Retinal pigment epithelial cell (primary cell): ENCODE results near the gene SEC24A.
"Not testable (repeated sequence)": the region's sequence is repeated elsewhere in the genome, so short reads cannot be mapped to it uniquely, and the experiment has no call there.

ENCODE experiments used
- DNase-seq: peaks from one replicate; pipeline ENCODE4 v3.0.0-alpha.2; 2010; ENCODE audit warnings: low read depth
- H3K4me3 ChIP-seq: 2 replicates; pipeline ENCODE4 v1.5.1; 2011; ENCODE audit warnings: mild to moderate bottlenecking, low read length, control low read depth, moderate library complexity
- TF ChIP-seq, protein P1 (sequence below): conservative IDR thresholded peaks from 2 replicates; pipeline ENCODE4 v1.5.1; 2011; ENCODE audit warnings: low read depth, low read length, control low read depth, inconsistent platforms

SEC24A gene

DNA sequence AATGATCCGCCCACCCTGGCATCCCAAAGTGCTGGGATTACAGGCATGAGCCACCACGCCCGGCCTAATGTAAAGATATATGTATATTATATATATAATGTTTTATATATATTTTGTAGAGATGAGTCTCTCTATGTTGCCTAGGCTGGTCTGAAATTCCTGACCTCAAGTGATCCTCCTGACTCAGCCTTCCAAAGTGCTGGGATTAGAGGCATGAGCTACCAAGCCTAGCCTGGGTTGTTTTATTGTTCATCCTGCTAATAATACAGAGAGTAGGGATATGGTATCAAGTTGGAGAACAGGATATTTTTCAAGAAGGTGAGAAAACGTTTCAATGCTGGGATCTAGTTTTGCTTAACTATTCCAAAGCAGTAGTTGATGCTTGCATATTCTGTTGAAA lies 2.9 kb downstream of the SEC24A start:
- DNase-seq = no peak

DNA sequence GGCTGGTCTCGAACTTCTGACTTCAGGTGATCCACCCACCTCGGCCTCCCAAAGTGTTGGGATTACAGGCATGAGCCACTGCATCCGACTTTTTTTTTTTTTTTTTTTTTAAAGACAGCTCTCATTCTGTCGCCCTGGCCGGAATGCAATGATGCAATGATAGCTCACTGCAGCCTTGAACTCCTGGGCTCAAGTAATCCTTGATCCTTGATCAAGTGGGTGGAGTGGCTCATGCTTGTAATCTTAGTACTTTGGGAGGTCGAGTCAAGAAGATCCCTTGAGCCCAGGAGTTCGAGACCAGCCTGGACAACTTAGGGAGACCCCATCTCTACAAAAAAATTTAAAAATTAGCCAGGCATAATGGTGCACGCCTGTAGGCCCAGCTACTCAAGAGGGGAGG lies 8.1 kb downstream of the SEC24A start:
- TF ChIP-seq, protein P1, sequence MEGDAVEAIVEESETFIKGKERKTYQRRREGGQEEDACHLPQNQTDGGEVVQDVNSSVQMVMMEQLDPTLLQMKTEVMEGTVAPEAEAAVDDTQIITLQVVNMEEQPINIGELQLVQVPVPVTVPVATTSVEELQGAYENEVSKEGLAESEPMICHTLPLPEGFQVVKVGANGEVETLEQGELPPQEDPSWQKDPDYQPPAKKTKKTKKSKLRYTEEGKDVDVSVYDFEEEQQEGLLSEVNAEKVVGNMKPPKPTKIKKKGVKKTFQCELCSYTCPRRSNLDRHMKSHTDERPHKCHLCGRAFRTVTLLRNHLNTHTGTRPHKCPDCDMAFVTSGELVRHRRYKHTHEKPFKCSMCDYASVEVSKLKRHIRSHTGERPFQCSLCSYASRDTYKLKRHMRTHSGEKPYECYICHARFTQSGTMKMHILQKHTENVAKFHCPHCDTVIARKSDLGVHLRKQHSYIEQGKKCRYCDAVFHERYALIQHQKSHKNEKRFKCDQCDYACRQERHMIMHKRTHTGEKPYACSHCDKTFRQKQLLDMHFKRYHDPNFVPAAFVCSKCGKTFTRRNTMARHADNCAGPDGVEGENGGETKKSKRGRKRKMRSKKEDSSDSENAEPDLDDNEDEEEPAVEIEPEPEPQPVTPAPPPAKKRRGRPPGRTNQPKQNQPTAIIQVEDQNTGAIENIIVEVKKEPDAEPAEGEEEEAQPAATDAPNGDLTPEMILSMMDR = no peak
- no peak for DNase-seq
- H3K4me3 ChIP-seq = no peak overlapping the region

More for the DNA sequence above, 2.9 kb downstream of the SEC24A start:
- H3K4me3 ChIP-seq = no peak overlapping the region
- TF ChIP-seq, protein P1 = no peak

DNA sequence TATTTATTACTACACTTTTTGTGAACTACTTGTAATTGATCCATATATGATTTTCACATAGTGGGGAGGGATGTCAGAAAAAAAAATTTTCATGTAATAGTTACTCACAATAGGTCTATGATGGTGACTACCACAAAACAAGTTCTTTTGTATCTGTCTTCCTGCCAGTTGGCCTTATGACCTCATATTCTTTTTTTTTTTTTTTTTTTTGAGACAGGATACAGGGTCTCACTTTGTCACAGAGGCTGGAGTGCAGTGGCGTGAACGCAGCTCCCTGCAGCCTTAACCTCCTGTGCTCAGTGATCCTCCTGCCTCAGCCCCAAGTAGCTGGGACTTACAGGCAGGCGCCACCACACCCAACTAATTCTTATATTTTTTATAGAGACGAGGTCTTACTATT lies 10.9 kb downstream of the SEC24A start:
- TF ChIP-seq, protein P1 = no peak
- no peak for DNase-seq
- no peak overlapping the region for H3K4me3 ChIP-seq

DNA sequence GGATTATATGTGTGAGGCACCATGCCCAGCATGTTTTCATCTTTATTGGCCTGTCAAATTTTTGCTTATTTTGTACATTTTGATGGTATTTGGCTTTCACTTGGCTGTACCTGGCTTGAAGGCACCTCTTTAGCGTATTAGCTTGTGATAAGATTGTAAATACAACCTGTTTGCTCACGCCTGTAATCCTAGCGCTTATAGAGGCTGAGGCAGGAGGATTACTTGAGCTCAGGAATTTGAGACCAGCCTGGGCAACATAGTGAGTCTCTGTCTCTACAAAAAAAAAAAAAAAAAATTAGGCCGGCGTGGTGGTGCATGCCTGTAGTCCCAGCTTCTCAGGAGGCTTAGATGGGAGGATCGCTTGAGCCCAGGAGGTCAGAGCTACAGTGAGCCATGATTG lies 11.3 kb downstream of the SEC24A start:
- no peak for DNase-seq
- no peak overlapping the region for H3K4me3 ChIP-seq
- TF ChIP-seq, protein P1 = no peak

DNA sequence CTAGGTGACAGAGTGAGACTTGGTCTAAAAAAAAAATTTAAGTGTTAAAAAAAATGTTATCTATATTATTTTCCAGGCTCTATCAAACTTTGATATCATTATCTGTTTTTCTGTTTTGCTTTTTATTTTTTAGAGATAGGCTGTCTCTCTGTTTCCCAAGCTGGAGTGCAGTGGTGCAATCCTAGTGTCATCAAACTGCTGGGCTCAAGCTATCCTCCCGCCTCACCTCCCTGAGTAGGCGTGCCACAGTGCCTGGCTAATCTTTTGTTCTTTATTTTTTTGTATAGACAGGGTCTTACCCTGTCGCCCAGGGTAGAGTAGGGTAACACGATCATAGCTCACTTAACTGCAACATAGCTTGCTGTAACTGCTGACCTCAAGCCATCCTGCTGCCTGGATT lies 14.4 kb downstream of the SEC24A start:
- DNase-seq = no peak
- TF ChIP-seq, protein P1 = no peak
- no peak overlapping the region for H3K4me3 ChIP-seq

DNA sequence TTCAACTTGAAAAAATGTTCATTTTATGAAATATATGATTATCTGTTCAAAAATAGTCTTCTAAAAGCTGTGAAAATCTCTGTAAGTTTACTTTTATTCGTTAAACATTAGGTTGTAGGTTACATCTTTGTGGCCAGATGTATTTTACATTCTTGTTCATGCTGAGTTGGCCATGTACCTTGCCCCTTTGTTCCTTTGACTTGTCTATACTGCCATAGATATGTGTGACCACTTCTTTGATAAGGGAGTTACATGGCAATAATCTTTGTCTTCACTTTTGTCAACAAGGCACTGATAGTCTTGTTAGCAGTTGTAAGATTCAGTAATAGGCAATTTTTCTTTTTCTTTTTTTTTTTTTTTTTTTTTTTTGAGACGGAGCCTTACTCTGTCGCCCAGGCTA lies 15.9 kb downstream of the SEC24A start:
- TF ChIP-seq, protein P1 = no peak
- DNase-seq = no peak
- H3K4me3 ChIP-seq = no peak overlapping the region

DNA sequence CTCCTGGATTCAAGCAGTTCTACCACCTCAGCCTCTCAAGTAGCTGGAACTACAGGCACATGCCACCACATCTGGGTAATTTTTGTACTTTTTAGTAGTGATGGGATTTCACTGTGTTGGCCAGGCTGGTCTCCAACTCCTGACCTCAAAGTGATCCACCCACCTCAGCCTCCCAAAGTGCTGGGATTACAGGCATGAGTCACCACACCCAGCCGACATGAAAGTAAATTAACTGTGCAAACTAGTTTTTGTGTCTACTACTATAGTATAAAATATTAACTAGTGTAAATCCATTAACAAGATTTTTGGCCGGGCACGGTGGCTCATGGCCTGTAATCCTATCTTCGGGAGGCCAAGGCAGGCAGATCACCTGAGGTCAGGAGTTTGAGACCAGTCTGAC lies 25.0 kb downstream of the SEC24A start:
- not testable (repeated sequence) for DNase-seq, H3K4me3 ChIP-seq

DNA sequence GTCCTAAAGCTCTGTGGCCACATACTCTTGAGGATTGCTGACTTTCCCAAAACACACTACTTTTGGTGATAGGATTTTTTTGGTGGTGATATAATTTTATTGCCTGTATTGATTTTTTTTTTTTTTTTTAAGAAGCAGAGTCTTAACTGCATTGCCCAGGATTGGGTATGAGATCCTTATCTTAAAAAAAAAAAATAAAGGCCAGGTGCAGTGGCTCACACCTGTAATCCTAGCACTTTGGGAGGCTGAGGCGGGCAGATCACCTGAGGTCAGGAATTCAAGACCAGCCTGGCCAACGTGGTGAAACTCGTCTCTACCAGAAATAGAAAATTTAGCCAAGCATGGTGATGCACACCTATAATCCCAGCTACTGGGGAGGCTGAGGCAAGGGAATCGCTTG lies 28.8 kb downstream of the SEC24A start:
- not testable (repeated sequence) for DNase-seq, H3K4me3 ChIP-seq

DNA sequence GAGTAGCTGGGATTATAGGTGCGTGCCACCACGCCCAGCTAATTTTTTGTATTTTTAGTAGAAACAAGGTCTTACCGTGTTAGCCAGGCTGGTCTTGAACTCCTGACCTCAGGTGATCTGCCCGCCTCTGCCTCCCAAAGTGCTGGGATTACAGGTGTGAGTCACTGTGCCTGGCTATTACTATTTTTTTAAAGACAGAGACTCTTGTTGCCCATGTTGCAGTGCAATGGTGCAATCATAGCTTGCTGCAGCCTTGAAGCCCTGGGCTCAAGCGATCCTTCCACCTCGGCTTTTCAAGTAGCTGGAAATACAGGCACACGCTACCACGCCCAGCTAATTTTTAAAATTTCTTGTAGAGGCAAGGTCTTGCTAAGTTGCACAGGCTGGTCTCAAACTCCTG lies 41.6 kb downstream of the SEC24A start:
- not testable (repeated sequence) for H3K4me3 ChIP-seq

More for the DNA sequence above, 41.6 kb downstream of the SEC24A start:
- DNase-seq = not testable (repeated sequence)
